GM19324 (cell line): ENCODE measurements around the gene EXD3.

Experiments used
- ATAC-seq: cut with Tn5 transposase; IDR thresholded peaks from one replicate; pipeline ENCODE4 v1.9.1; 2021; ENCODE audit warnings: mild to moderate bottlenecking, moderate library complexity; ENCODE audit not compliant: unreplicated experiment, low FRiP score

Gene EXD3

DNA sequence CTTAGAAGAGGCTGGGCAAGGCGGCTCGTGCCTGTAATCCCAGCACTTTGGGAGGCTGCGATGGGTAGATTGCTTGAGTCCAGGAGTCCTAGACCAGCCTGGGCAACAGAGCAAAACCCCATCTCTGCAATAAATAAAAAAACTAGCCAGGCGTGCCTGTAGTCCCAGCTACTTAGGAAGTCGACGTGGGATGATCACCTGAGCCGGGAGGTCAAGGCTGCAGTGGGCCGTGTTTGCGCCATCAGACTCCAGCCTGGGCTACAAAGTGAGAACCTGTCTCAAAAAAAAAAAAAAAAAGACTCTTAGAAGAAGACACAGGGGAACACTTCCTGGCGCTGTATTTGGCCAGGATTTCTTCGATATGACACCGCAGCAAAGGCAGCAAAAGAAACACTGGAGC lies 97.2 kb downstream of the EXD3 start:
- ATAC-seq: no peak

DNA sequence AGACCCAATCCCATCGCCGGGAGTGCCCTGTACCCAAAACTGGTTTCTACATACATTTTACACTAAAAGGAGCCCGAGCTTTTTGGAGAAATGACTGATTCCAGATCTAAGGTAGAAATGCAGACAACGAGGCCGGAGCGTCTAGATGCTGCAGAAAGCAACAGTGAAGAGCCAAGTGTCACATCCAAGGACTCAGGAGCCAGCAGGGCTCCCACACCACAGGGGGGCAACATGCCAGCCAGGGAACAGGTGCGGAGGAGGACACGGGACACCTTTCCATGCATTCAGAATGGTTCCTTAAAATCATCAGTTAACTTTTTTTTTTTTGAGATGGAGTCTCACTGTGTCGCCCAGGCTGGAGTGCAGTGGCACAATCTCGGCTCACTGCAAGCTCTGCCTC lies 97.8 kb downstream of the EXD3 start:
- ATAC-seq: no peak

DNA sequence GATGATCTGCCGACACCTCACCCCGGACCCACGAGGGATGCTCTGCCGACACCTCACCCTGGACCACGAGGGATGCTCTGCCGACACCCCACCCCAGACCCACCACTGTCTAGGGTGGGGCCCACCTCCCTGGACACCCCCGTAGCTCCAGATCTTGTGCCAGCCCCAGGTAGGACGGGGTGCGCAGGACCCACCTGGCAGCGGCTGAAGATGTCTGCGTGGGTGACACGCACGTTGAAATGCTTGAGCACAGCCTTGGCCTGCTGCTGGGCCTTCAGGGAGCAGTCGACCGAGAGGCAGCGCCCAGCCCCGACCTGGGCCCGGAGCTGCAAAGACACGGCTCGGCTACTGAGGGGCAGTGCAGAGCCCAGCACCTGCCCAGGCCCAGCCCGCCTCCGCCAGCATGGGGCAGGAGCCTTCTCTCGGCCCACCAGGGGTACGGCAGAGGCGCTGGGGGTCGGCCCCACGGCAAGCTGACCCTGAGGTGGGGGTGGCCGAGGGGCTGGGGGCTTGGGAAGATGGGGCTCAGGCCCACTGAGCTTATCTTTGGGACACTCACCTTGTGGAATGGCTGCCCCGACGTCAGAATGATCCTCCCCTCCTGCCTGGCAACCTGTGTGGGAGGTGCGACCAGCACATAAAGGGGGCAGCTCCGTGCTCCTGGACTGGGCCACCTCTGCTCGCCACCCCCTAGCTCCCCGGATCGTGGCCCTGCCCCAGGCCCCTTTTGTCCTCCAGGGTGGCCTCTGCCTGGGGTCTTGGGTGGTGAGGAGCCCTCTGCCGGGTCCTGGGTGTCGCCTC lies 99.2 kb downstream of the EXD3 start:
- ATAC-seq: no peak

DNA sequence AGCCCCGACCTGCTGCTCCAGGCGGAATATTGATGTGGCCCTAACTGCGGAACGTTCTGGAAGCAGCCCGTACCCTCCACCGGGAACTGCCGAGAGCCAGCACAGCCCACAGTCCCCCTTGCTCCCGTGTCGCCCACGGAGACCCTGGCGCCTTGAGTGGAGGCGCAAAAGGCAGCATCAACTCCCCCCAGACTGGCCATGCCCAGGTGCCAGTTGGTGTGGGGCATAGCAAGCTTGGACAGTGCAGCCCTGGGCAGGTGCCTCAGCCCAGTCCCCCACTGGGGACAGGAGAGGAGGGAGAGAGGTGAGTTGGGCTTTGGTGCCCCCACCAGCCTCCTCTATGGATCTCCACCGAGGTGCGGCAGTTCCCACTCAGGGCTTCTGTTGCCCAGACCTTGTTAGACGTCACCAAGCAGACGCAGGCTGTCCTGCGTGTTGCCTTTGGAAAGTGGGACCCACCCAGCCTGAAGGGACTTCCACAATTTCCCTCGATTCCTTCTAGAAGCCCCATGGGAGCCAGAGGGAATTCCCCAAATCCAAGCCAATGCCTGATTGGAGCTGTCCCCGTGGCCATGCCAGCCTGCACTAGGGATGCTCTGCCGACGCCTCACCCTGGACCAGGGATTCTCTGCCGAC lies 101.1 kb downstream of the EXD3 start:
- no peak for ATAC-seq

DNA sequence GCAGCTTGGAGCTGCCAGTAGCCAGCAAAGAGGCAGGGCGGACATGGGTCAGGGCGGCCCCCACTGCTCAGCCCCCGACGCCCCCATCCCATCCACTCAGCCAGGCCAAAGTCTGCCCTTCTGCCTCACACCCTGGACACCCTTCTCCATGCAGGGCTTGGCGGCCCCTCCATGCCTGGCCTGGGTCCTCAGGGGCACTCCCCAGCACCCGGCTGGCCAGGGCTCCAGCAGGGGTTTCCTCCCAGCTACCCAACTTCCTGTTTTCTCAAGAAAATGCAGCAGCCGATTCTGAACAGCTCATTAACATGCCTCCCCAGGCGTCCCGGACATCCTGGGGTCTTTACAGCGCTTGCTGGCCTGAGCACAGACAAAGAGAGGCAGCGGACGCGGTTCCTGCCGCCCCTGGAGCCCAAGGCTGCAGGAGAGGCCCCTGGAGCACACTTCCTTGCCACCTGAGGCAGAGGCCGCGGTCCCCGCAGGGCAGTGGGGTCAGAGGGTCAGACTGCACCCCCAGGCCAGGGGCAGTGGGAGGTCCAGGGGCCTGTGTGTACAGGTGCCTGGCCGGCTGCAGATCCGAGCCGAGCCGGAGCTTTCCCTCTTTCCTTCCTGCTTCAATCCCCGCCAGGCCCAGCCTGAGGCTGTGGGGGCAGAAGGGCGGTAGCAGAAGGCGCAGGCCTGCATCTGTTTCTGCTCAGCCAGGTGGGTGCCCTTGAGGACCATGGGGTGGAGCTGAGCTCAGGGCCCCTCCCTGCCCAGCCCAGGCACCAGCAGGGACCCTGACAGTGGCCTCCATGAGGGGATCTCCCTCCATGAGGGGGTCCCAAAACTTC lies 102.2 kb downstream of the EXD3 start:
- ATAC-seq: no peak

DNA sequence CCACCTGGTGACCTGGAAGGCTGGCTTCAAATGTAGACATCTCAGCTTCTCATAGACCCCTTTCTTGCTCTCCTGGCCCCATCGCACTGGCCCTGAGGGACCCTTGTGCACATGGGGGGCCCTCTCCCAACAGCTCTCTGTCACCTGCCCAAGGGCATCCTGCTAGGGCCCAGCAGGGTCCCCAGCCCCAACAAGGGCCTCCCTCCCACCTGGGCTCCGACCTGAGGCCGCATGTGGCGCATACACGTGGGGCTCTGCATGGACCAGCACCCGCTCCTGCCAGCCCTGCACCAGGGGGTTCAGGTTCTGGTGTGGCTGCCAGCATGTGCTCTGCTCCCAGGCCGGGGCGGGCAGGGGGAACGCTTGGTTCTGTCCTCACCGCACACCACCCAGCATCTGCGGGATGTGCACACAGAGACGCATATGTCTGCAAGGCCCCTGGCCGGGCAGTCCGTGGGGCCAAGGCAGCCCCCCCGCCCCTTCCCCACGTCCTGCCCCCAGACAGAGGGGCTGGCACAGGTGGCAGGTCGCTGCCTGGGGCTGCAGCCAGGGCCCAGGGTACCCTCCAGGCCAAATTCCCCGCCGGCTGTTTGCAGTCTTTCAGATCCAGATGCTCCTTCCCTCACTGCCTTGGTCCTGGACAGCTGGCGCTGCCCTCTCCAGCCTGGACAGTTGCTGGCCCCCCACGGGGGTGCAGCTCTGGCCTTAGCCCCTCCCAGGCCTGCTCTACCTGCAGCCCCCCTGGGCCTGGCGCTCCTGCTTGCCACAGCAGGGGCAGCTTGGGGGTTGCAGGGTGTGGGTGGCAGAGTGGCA lies 103.0 kb downstream of the EXD3 start:
- ATAC-seq: no peak

DNA sequence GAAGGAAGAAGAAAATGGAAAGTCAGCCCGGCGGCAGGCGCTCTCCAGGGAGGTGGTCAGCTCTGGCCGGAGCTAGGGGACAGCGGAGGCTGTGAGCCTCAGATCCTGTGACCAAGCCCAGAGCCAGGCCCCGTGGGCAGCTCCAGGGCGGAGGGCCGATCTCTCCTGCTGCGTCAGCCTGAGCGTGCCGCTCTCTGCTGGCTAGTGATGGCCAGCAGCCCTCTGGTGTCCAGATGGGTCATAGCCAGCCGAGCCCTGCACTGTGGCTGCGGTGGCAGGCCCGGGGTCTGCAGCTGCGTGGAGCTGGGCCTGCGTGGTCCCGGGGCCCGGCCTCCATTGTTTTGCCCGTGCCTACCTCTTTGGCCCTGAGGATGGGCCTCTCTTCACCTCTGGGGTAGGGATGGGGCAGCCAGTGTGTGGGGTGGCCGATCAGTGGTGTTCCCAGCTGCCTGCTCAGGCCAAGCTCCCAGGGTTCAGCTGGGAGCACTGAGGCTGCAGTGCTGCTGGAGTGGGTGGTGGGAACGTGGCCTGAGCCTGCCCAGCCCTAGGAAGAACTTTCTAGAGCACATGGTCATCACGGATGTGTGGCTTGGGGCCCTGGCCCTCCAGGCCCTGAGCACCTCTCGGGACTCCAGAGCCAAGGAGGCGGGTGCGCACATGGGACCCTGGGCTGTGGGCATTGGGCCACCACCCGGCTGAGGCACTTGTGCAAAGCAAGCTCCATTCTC lies 103.8 kb downstream of the EXD3 start:
- no peak for ATAC-seq

DNA sequence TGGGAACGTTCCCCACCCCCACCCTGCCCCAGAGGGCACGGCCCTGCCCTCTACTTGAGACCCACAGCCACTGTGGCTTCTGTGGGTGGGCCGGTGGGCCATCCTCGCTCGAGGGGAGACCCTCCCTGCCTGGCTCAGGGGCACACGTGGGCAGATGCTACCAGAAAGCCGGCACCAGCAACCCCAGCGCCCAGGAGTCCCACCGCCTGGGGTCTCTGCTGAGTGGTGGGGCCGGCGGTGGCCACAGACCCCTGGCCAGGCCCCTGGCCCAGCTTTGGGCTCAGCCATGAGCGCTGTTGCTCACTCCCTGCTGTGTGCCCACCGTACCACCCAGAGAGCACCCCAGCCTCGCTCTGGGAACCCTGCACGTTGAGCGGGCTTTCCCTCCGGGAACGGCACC lies 104.4 kb downstream of the EXD3 start:
- ATAC-seq: no peak

DNA sequence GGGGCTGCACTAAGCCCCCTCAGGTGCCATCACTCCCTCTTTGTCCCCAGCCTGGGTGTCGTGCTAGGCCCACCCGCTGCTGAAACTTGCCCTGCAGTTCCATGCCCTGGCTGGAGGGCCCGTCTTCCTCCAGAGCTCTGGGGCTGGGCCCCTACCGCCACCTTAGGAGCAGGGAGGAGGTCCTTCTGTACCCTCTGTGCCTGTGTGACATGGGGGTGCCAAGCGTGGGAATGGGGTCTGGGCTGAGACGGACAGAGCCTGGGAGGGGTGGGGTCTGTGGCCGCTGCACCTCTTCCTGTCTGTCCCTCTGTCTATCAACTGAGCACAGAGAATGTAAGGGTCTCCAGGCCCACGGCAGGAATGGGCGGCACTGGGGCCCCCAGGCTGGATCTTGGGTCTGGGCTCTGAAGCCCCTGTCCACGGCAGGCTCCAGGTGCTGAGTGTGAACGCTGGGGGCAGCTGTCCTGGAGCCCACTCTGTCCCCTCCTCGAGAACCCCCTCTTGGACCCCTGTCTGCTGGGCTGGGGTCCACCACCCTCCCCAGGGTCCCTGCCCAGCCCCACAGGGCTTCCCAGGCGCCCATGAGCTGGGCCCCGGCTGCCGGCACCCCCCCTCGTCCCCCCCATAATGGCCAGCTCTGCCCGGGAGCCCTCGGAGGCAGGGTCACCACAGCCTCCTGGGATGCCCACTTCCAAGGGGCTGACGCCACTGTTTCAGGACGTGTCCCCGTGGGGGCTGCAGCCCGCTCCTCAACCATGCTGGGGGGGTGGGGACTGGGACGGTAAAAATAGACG lies 105.0 kb downstream of the EXD3 start:
- ATAC-seq: no peak

DNA sequence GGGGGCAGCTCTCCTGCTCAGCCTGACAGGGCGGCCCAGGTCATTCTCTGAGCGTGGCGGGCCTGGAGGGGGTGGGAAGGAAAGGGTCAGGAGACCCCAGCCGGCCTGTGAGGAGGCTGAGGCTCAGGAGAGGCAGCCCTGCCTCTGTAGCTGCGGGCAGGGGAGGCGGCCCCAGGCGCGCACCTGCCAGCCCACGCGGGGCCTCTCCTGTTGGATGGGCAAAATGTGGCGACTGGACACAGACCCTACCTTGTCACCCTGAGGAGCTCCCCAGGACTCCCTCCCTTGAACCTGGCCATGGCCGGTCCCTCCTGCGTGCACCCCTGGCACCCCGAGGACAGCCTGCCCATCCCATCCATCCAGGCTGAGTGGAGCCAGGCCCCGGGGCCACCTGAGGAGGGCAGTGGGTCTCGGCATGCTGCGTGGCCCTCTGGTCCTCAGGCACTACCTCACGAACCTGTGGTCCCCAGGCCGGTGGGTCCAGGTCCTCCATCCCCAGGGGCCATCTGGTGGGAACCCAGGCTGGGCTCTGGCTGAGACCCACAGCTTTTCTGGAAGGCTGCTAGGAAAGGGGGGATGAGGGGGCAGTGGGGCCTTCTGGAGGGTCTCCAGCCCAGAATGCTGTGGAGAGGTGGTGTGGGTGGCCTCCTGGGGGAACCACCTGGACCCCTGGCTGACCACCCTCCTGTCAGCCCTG lies 105.8 kb downstream of the EXD3 start:
- no peak for ATAC-seq

DNA sequence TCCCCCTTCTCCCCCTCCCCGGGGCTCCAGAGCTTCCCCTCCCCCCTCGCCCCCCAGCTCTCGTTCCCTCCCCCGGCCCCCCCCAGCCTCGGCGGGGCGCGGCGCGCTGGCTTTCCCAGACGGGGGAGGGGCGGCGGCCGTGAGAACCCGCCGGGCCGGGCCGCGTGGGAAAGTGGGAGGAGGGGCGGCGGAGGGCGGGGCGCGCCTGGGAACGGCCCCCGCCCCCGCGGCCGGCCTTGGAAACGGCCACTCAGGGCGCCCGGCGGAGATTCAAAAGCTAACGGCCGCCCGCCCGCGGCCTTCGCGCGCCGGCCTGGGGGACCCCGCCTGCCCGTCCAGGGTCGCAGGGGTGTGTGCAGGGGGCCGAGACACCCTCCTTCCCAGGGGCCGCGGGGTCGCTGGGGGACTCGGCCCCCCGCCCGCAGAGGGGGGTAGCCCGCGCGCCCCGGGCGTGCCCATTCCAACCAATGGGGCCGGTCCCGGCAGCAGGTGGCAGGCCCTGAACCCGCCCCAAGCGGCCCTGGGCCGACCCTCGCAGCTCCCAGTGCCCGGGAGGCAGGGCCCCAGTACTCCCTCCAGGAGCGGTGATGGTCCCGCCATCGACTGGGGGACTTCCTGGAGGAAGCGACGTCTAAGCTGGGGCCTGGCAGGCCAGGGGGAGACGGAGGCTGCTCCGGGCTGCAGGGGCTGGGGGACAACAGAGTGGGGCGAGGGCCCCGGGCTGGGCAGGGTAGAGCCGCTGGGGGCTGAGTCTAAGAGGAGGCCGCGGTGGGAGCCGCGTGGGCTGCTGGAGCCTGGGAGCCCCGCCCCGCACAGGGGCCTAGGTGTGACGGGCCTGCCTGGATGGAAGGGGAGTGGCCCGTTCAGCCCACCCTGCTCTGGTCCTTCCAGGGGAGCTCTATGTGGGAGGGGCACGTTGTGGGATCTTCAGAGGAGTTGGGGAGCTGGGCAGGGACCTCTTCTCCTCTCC lies 106.7 kb downstream of the EXD3 start:
- ATAC-seq: no peak

DNA sequence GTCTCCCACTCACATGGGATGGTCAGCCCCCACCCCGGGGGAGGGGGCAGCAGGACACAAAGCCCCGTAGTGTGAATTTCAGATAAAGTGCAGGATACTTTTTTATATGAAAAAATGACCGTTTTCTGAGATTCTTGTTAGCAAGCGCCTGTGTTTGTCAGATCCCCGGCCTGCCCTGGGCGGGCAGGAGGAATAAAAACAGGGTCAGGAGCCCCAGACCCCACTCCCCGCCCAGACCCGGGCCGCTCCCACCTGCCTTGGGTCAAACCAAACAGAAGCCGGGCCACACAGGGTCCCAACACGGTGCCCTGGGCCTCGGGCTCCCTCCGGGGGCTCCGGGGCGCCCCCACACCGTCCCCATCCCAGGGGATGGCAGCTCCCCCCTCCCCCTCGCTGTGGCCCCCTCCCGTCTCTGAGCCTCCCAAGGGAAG lies 107.4 kb downstream of the EXD3 start:
- no peak for ATAC-seq

DNA sequence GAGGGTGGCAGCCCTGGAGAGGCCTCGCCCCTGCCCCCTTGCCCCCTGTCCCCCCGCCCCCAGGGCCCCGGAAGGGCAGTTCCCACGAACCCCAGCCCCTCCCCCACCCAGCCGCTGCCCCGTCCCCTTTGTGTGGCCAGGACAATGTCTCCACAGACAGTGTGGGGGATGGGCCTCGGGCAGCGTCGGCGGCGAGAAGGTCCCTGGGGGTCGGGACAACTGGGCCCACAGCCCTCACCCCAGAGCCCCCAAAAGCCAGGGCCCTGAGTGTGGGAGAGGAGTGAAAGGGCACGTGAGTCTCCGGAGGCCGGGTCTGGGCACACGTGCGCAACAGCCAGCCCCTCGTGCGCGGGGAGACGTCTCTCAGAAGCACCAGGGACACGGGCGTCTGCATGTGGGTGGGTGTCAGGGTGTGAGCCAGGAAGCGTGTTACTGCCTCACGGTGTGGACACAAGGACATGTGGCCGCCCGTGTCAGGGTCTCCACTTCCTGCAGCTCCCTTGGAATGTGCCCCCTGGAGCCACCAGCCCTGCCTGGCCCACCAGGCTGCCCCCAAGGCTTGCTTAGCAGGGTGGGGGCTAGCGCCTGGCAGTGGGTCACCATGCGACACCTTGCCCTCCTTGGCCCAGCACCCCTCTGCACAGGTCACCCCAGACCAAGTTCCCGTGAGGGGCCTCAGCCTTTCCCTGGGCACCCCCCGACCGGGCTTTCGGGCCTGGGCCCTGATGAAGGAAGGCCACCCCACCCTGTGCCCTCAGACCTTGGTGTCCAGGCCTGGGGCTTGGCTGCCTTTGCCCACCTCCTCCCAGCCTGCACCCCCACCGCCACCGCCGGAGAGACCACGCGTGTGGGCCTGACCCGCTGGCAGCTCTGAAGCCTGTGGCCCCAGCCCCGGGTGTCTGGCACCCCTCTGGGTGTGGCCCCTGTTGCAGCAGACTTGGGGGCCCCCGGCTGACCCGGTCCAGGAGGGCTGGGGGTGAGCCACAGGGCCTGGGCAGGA lies 108.1 kb downstream of the EXD3 start:
- ATAC-seq: no peak

DNA sequence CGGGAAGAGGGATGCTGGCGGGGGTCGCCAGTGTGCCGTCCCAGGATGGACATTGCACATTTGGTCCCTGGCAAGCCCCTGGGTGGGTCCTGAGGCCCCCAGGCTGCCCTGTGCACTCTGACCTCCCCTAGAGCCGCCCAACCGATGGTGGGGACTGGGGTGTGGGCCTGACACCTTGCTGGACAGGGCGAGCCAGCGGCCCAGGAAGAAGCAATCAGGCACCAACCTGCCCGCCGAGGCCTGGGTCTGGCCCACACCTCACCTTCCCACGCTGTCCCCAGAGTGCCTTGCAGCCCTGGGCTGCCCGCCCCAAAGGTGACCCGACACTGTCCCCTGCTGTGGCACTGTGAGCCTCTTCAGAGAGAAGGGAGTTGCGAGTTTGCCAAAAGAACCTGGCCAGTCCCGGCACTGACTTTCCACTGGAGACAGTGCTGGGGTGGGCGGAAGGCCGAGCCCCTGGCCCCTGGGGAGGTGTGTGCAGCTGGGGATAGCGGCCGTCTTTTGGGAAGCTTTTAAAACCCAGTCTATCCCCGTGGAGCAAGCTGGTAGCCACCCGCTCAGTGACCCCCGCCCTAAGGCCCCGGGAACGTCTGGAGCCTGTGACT lies 108.9 kb downstream of the EXD3 start:
- ATAC-seq: no peak

DNA sequence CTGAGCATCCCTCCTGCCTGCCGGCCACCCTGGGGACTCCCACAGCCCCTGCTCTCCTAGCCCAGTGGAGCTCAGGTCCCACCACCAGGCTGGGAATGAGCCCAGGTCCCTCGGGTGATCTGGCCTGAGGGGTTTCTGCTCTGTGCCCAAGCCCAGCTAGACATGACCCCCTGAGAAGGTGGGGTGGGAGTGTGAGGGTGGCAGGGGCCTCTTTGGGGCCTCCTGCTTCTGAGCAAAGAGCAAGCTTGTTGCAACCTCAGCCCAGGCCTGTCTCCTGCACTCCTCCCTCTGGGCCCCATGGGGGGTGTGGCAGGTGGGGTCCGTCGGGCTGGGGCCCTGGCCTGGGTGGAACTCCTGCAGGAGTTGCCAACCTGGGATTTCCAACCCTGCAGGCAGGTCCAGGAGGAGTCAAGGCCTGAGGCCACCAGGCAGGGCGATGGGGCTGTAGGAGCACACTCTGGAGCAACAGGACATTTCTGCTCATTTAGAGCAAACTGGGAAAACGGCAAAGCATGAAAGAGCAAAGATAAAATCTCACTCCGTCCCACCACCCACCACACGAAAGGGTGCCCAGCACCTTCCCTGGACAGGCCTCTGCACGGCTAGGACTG lies 109.5 kb downstream of the EXD3 start:
- ATAC-seq: no peak
